Measurements from ENCODE around the gene PKD1L1. TPM values are rescaled to one million over a fixed set of nuclear protein-coding genes. Genes with fewer than 3 reads are reported as not detected.

PKD1L1 gene
- total RNA-seq, 1 experiment from 2014 or later: 0.24 TPM

- Mint-ChIP-seq H3K4me1 (ENCODE audit: low read depth, unreplicated experiment) (peaks cover 28% of the 10 kb centered on the region), H3K27ac (ENCODE audit: unreplicated experiment) (no peak overlapping the region), H3K9me3 (ENCODE audit: low read depth, unreplicated experiment) (no peaks in the 10 kb centered on the region), H3K27me3 (ENCODE audit: unreplicated experiment) (no peaks in the 10 kb centered on the region), H3K4me3 (ENCODE audit: low read depth, unreplicated experiment) (no peak overlapping the region), H3K36me3 (ENCODE audit: insufficient read depth, unreplicated experiment) (peaks cover 9% of the 10 kb centered on the region)
- no TSS peak for BruUV-seq (replicated peaks)
- intact Hi-C loops (cut with micrococcal nuclease; ENCODE audit: unreplicated experiment): no loop called here
- TF ChIP-seq, protein P1, sequence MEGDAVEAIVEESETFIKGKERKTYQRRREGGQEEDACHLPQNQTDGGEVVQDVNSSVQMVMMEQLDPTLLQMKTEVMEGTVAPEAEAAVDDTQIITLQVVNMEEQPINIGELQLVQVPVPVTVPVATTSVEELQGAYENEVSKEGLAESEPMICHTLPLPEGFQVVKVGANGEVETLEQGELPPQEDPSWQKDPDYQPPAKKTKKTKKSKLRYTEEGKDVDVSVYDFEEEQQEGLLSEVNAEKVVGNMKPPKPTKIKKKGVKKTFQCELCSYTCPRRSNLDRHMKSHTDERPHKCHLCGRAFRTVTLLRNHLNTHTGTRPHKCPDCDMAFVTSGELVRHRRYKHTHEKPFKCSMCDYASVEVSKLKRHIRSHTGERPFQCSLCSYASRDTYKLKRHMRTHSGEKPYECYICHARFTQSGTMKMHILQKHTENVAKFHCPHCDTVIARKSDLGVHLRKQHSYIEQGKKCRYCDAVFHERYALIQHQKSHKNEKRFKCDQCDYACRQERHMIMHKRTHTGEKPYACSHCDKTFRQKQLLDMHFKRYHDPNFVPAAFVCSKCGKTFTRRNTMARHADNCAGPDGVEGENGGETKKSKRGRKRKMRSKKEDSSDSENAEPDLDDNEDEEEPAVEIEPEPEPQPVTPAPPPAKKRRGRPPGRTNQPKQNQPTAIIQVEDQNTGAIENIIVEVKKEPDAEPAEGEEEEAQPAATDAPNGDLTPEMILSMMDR (IDR thresholded peaks at IDR 0.05; ENCODE audit: unreplicated experiment): no peak
- CTCF ChIA-PET: interaction anchor here (1.2 kb wide), 1 partner anchor 28 kb away, joined by 6 read pairs; no protein-coding TSS in a partner anchor
- DNase-seq: no peak
These were observed 155.6 kb downstream of the PKD1L1 start for GRCh38 chr7:47792521-47793121.

DNA sequence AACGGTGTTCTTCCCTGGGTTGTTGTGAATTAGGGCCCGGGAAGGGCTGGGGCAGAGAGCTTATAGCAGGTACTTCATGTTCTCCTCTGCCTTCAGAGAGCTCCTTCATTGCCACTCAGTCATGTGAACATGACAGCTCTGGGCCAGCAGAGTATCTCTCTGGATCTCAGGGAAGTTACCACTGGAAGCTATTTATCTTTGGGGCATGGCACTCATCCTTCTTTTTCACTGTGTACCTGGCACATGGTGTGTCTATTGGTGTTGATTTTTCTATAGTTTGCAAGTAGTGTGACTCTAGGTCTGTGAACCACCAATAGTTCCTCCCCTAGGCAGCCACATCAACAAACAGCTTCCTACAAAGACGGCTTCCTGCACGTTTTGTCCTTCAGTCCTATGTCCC, 156.6 kb downstream of the PKD1L1 start:
- H3K4me1 Mint-ChIP-seq (ENCODE audit: low read depth, unreplicated experiment): peaks cover 38% of the 10 kb centered on the region
- no peaks in the 10 kb centered on the region for H3K9me3 Mint-ChIP-seq (ENCODE audit: low read depth, unreplicated experiment)
- CTCF ChIA-PET: interaction anchor here (0.6 to 1.2 kb wide), 2 partner anchors 10 to 27 kb away, joined by 3 to 6 read pairs; no protein-coding TSS in a partner anchor
- H3K36me3 Mint-ChIP-seq (ENCODE audit: insufficient read depth, unreplicated experiment): peaks cover 17% of the 10 kb centered on the region
- DNase-seq: no peak
- H3K27ac Mint-ChIP-seq (ENCODE audit: unreplicated experiment): no peak overlapping the region
- no TSS peak for BruUV-seq (replicated peaks)
- intact Hi-C loops (cut with micrococcal nuclease; ENCODE audit: unreplicated experiment): no loop called here
- no peak overlapping the region for H3K4me3 Mint-ChIP-seq (ENCODE audit: low read depth, unreplicated experiment)
- H3K27me3 Mint-ChIP-seq (ENCODE audit: unreplicated experiment): no peaks in the 10 kb centered on the region
- TF ChIP-seq, protein P1 (IDR thresholded peaks at IDR 0.05; ENCODE audit: unreplicated experiment): no peak

DNA sequence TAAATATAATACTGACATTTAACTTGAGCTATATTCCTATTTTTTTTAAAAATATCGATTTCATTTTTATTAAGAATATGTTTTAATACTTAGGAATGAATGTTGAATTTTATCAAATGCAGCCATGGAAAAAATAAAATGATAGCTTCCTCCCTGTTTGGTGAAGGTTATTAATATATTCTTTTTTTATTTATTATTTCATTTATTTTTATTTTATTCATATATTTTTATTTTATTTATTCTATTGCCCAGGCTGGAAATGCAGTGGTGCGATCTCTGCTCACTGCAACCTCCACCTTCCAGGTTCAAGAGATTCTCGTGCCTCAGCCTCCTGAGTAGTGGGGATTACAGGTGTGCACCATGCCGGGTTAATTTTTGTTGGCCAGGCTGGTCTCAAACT, 160.2 kb downstream of the PKD1L1 start:
- no peaks in the 10 kb centered on the region for H3K9me3 Mint-ChIP-seq (ENCODE audit: low read depth, unreplicated experiment)
- no peak overlapping the region for H3K4me3 Mint-ChIP-seq (ENCODE audit: low read depth, unreplicated experiment)
- CTCF ChIA-PET: interaction anchor here (0.6 to 1.8 kb wide), 3 partner anchors 9 to 352 kb away, joined by 4 to 9 read pairs (median 5); no protein-coding TSS in a partner anchor
- TF ChIP-seq, protein P1 (IDR thresholded peaks at IDR 0.05; ENCODE audit: unreplicated experiment): no peak
- BruUV-seq (replicated peaks): no TSS peak
- DNase-seq: no peak
- H3K27me3 Mint-ChIP-seq (ENCODE audit: unreplicated experiment): no peaks in the 10 kb centered on the region
- H3K27ac Mint-ChIP-seq (ENCODE audit: unreplicated experiment): peak overlapping the region; percentile 87
- intact Hi-C loops (cut with micrococcal nuclease; ENCODE audit: unreplicated experiment): loop anchor here (5.0 kb wide), 1 partner anchor 121 kb away; no protein-coding TSS in a partner anchor
- peaks cover 29% of the 10 kb centered on the region for H3K36me3 Mint-ChIP-seq (ENCODE audit: insufficient read depth, unreplicated experiment)
- peaks cover 65% of the 10 kb centered on the region for H3K4me1 Mint-ChIP-seq (ENCODE audit: low read depth, unreplicated experiment)

GRCh38 chr7:47787249-47788069, 160.8 kb downstream of the PKD1L1 start:
- H3K27ac Mint-ChIP-seq (ENCODE audit: unreplicated experiment): peak overlapping the region; percentile 87
- H3K4me1 Mint-ChIP-seq (ENCODE audit: low read depth, unreplicated experiment): peaks cover 71% of the 10 kb centered on the region
- intact Hi-C loops (cut with micrococcal nuclease; ENCODE audit: unreplicated experiment): loop anchor here (1.0 to 5.0 kb wide), 5 partner anchors 31 to 205 kb away; partner anchors contain the start of gene TNS3
- no TSS peak for BruUV-seq (replicated peaks)
- TF ChIP-seq, protein P1 (IDR thresholded peaks at IDR 0.05; ENCODE audit: unreplicated experiment): no peak
- DNase-seq: no peak
- H3K27me3 Mint-ChIP-seq (ENCODE audit: unreplicated experiment): no peaks in the 10 kb centered on the region
- peaks cover 35% of the 10 kb centered on the region for H3K36me3 Mint-ChIP-seq (ENCODE audit: insufficient read depth, unreplicated experiment)
- H3K4me3 Mint-ChIP-seq (ENCODE audit: low read depth, unreplicated experiment): peak overlapping the region; percentile 34
- H3K9me3 Mint-ChIP-seq (ENCODE audit: low read depth, unreplicated experiment): no peaks in the 10 kb centered on the region
- CTCF ChIA-PET: interaction anchor here (0.6 to 1.8 kb wide), 14 partner anchors 9 to 521 kb away, joined by 3 to 9 read pairs (median 4); no protein-coding TSS in a partner anchor

Measured in Calu3 (cell line).